IMR-90 (cell line): Measurements from ENCODE around the gene GPD1. TPM values are rescaled to one million over a fixed set of nuclear protein-coding genes. Genes with fewer than 3 reads are reported as not detected.

ENCODE experiments used
- ATAC-seq: fragments of 200-7000 bp; cut with Tn5 transposase; 2 replicates; pipeline ENCODE4 v1.9.1; 2020; ENCODE audit warnings: low read depth, mild to moderate bottlenecking, moderate library complexity
- BruUV-seq: library from RNA; stranded (reverse); fragments of 400-500 nt; replicated peaks from 2 replicates; lab custom pipeline; 2021; lab: Mats Ljungman, UMichigan
- CTCF ChIA-PET: fragments of 300-600 bp; formaldehyde crosslinking; extraction: SDS; loops from one replicate; lab custom pipeline; 2021; ENCODE audit warnings: antibody characterized with exemption; lab: Yijun Ruan, JAX
- POLR2A ChIA-PET: fragments of 300-600 bp; sonication (Branson Sonifier 250); formaldehyde crosslinking; loops from one replicate; lab custom pipeline; 2022; ENCODE audit warnings: antibody characterized with exemption; ENCODE audit not compliant: unreplicated experiment; lab: Charles Lee
- DNase-seq: peaks from one replicate; pipeline ENCODE4 v3.0.0; 2013
- H2AFZ ChIP-seq: replicated peaks from 2 replicates; pipeline ENCODE3; 2013; ENCODE audit warnings: low read length, mild to moderate bottlenecking; ENCODE audit not compliant: poor library complexity
- H2AK5ac ChIP-seq: 2 replicates; pipeline ENCODE4 v1.6.1; 2013; ENCODE audit warnings: low read depth, low read length, inconsistent platforms
- H2AK9ac ChIP-seq: replicated peaks from 2 replicates; pipeline ENCODE3; 2013; ENCODE audit warnings: mild to moderate bottlenecking, low read depth, low read length, moderate library complexity; ENCODE audit not compliant: poor library complexity
- H2BK120ac ChIP-seq: 2 replicates; pipeline ENCODE4 v1.6.1; 2013; ENCODE audit warnings: low read depth, low read length, inconsistent platforms
- H2BK15ac ChIP-seq: 3 replicates; pipeline ENCODE4 v1.6.1; 2013; ENCODE audit warnings: low read depth, low read length, inconsistent platforms
- H2BK20ac ChIP-seq: 2 replicates; pipeline ENCODE4 v1.6.1; 2013; ENCODE audit warnings: low read depth, mild to moderate bottlenecking, inconsistent platforms, low read length, moderate library complexity
- H2BK5ac ChIP-seq: 2 replicates; pipeline ENCODE4 v1.6.1; 2013; ENCODE audit warnings: mild to moderate bottlenecking, low read depth, low read length, inconsistent platforms; ENCODE audit not compliant: poor library complexity, severe bottlenecking
- H3K14ac ChIP-seq: replicated peaks from 2 replicates; pipeline ENCODE4 v1.6.1; 2013; ENCODE audit warnings: low read depth, low read length, inconsistent platforms
- H3K18ac ChIP-seq: 2 replicates; pipeline ENCODE4 v1.6.1; 2013; ENCODE audit warnings: low read depth, low read length, control low read depth
- H3K23ac ChIP-seq: 2 replicates; pipeline ENCODE4 v1.6.1; 2013; ENCODE audit warnings: low read depth, low read length, inconsistent platforms
- H3K27ac ChIP-seq: 2 replicates; pipeline ENCODE4 v1.5.1; 2013; ENCODE audit warnings: mild to moderate bottlenecking, control low read depth, low read length; ENCODE audit not compliant: insufficient read depth
- H3K27me3 ChIP-seq: 2 replicates; pipeline ENCODE4 v1.6.1; 2013; ENCODE audit warnings: low read length; ENCODE audit not compliant: control insufficient read depth, insufficient read depth
- H3K36me3 ChIP-seq: 2 replicates; pipeline ENCODE4 v1.6.1; 2013; ENCODE audit warnings: low read length, mixed read lengths; ENCODE audit not compliant: control insufficient read depth, insufficient read depth
- H3K4ac ChIP-seq: 2 replicates; pipeline ENCODE4 v1.6.1; 2013; ENCODE audit warnings: low read depth, low read length, inconsistent platforms
- H3K4me1 ChIP-seq: 2 replicates; pipeline ENCODE4 v1.6.1; 2013; ENCODE audit warnings: low read length, mixed read lengths; ENCODE audit not compliant: control insufficient read depth, insufficient read depth
- H3K4me2 ChIP-seq: 2 replicates; pipeline ENCODE4 v1.6.1; 2013; ENCODE audit warnings: low read depth, mild to moderate bottlenecking, control low read depth, low read length, moderate library complexity
- H3K4me3 ChIP-seq: 2 replicates; pipeline ENCODE4 v1.5.1; 2013; ENCODE audit warnings: low read depth, mild to moderate bottlenecking, control low read depth, low read length, moderate library complexity; ENCODE audit not compliant: insufficient read depth
- H3K56ac ChIP-seq: 2 replicates; pipeline ENCODE4 v1.6.1; 2013; ENCODE audit warnings: low read length, inconsistent platforms; ENCODE audit not compliant: insufficient read depth; ENCODE audit errors: extremely low read depth
- H3K79me1 ChIP-seq, 2 experiments: 2 replicates each; pipeline ENCODE4 v1.6.1; 2013; ENCODE audit warnings: low read length in 2 of 2, inconsistent platforms in 1 of 2, low read depth in 1 of 2
- H3K9ac ChIP-seq: 2 replicates; pipeline ENCODE4 v1.6.1; 2013; ENCODE audit warnings: low read depth, low read length, control low read depth
- H3K9me1 ChIP-seq: 2 replicates; pipeline ENCODE4 v1.6.1; 2013; ENCODE audit warnings: low read length, inconsistent platforms; ENCODE audit not compliant: insufficient read depth
- H3K9me3 ChIP-seq: 2 replicates; pipeline ENCODE4 v1.6.1; 2013; ENCODE audit warnings: low read length; ENCODE audit not compliant: control insufficient read depth, insufficient read depth
- H4K20me1 ChIP-seq: 2 replicates; pipeline ENCODE4 v1.6.1; 2013; ENCODE audit warnings: low read length, inconsistent platforms; ENCODE audit not compliant: insufficient read depth
- H4K5ac ChIP-seq: 2 replicates; pipeline ENCODE4 v1.6.1; 2013; ENCODE audit warnings: mild to moderate bottlenecking, low read depth, low read length, control low read depth
- H4K8ac ChIP-seq, 2 experiments: 2 replicates each; pipeline ENCODE4 v1.6.1; 2013; ENCODE audit warnings: low read depth in 2 of 2, low read length in 2 of 2, control low read depth in 1 of 2, inconsistent platforms in 1 of 2
- H4K91ac ChIP-seq: 2 replicates; pipeline ENCODE4 v1.6.1; 2013; ENCODE audit warnings: low read depth, low read length, inconsistent platforms; ENCODE audit not compliant: insufficient read depth
- CHD1 ChIP-seq: IDR thresholded peaks from 2 replicates; pipeline ENCODE4 v1.6.1; 2012; ENCODE audit warnings: low read depth, low read length, improper control_type of control experiment
- MAZ ChIP-seq: IDR thresholded peaks from 2 replicates; pipeline ENCODE4 v1.6.1; 2012; ENCODE audit warnings: low read depth, mild to moderate bottlenecking, low read length, improper control_type of control experiment, moderate library complexity, borderline replicate concordance
- NFE2L2 ChIP-seq: fragments of 150-350 bp; IDR thresholded peaks from 2 replicates; pipeline ENCODE4 v1.6.1; 2016; ENCODE audit warnings: low read depth, mild to moderate bottlenecking, low read length
- RAD21 ChIP-seq: IDR thresholded peaks from 2 replicates; pipeline ENCODE4 v1.6.1; 2012; ENCODE audit warnings: low read length, improper control_type of control experiment
- RCOR1 ChIP-seq: IDR thresholded peaks from 2 replicates; pipeline ENCODE4 v1.6.1; 2012; ENCODE audit warnings: mild to moderate bottlenecking, low read length, improper control_type of control experiment; ENCODE audit not compliant: insufficient replicate concordance
- RFX5 ChIP-seq: IDR thresholded peaks from 2 replicates; pipeline ENCODE4 v1.8.0; 2012; ENCODE audit warnings: low read depth, mild to moderate bottlenecking, low read length, moderate library complexity
- USF2 ChIP-seq: fragments of 150-350 bp; IDR thresholded peaks from 2 replicates; pipeline ENCODE4 v1.6.1; 2017; ENCODE audit warnings: mild to moderate bottlenecking, antibody characterized with exemption, low read length, low read depth
- WGBS, 2 experiments: methylation state at CpG; one replicate each; pipeline versions ENCODE4 v1.1.5 to v1.1.7; 2013; ENCODE audit warnings: missing lambda C conversion rate in 2 of 2; ENCODE audit not compliant: insufficient read length in 1 of 2; ENCODE audit errors: extremely low coverage in 2 of 2; 5-methylcytosine and 5-hydroxymethylcytosine counted together
- dilution Hi-C: fragments of 300-500 bp; cut with HindIII; formaldehyde crosslinking; loops from one replicate; pipeline ENCODE4 v1.14.3; 2018; ENCODE audit warnings: low sequenced_read_pairs; ENCODE audit not compliant: unreplicated experiment
- in situ Hi-C: fragments of 300-500 bp; cut with MboI; formaldehyde crosslinking; loops from 3 replicates; pipeline ENCODE4 v1.14.3; 2019; ENCODE audit warnings: low sequenced_read_pairs, inconsistent platforms, mixed read lengths
- intact Hi-C: fragments of 100-400 bp; cut with micrococcal nuclease; formaldehyde crosslinking; loops from 2 replicates; pipeline ENCODE4 v1.10.0; 2022
- polyA plus RNA-seq, 3 experiments: library from polyadenylated mRNA; depleted of rRNA; stranded (reverse); fragments of >200 nt; gene quantifications; 2 replicates each; pipeline ENCODE4 v1.2.3, GENCODE V29; 2012; ENCODE audit warnings: low replicate concordance in 1 of 3
- total RNA-seq: library from RNA; depleted of rRNA; stranded (reverse); fragments of >200 nt; gene quantifications from 2 replicates; pipeline ENCODE4 v1.2.3, GENCODE V29; 2012
- TF ChIP-seq, protein P1 (sequence below): conservative IDR thresholded peaks from 2 replicates; pipeline ENCODE4 v1.5.1; 2012; ENCODE audit warnings: mild to moderate bottlenecking, low read depth, low read length, improper control_type of control experiment
- TF ChIP-seq, protein P2 (sequence below): fragments of 150-350 bp; IDR thresholded peaks from 2 replicates; pipeline ENCODE4 v1.6.1; 2016; ENCODE audit warnings: low read depth, mild to moderate bottlenecking, low read length, moderate library complexity, borderline replicate concordance

Gene GPD1
- total and polyA plus RNA-seq, 2 of the 4 experiments (the other 2 are of a cell fraction), result 0.05 to 0.18 TPM

GRCh38 chr12:50117057-50117622 is 13.3 kb downstream of the GPD1 start (continued):
- TF ChIP-seq, protein P1, sequence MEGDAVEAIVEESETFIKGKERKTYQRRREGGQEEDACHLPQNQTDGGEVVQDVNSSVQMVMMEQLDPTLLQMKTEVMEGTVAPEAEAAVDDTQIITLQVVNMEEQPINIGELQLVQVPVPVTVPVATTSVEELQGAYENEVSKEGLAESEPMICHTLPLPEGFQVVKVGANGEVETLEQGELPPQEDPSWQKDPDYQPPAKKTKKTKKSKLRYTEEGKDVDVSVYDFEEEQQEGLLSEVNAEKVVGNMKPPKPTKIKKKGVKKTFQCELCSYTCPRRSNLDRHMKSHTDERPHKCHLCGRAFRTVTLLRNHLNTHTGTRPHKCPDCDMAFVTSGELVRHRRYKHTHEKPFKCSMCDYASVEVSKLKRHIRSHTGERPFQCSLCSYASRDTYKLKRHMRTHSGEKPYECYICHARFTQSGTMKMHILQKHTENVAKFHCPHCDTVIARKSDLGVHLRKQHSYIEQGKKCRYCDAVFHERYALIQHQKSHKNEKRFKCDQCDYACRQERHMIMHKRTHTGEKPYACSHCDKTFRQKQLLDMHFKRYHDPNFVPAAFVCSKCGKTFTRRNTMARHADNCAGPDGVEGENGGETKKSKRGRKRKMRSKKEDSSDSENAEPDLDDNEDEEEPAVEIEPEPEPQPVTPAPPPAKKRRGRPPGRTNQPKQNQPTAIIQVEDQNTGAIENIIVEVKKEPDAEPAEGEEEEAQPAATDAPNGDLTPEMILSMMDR, result no peak

DNA sequence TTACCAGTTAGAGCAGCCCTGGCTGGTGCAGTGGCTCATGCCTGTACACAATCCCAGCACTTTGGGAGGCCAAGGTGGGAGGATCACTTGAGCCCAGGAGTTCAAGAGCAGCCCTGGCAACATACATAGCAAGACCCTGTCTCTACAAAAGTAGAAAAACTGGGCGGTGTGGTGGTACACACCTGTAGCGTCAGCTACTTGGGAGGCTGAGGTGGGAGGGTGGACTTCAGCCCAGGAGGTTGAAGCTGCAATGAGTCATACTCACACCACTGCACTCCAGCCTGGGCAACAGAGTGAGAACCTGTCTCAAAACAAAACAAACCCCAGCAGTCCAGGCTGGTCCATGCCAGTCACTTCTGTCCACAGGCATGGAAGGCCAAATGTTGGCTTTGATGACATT is 15.6 kb downstream of the GPD1 start:
- no peak overlapping the region for H2BK5ac ChIP-seq
- no peak overlapping the region for H2BK20ac ChIP-seq
- CTCF ChIA-PET, result interaction anchor here (0.6 to 1.2 kb wide), 2 partner anchors 8 to 115 kb away, joined by 3 read pairs; no protein-coding TSS in a partner anchor
- H3K23ac ChIP-seq, result no peak overlapping the region
- no peak overlapping the region for H3K14ac ChIP-seq
- no peak overlapping the region for H4K5ac ChIP-seq
- H3K4me1 ChIP-seq, result no peaks in the 10 kb centered on the region
- H2AK9ac ChIP-seq, result no peak overlapping the region
- H3K9ac ChIP-seq, result no peak overlapping the region
- no peaks in the 10 kb centered on the region for H3K27me3 ChIP-seq
- intact Hi-C loops (no loop called here), dilution Hi-C loops (no loop called here), in situ Hi-C loops (no loop called here)
- H3K4me3 ChIP-seq, result no peak overlapping the region
- WGBS, 2 experiments, result no CpG with 5 or more reads among the region's 2 CpGs
- no peaks in the 10 kb centered on the region for H3K9me3 ChIP-seq
- no peak overlapping the region for H3K27ac ChIP-seq
- no peak overlapping the region for H3K18ac ChIP-seq
- no peak overlapping the region for H2AFZ ChIP-seq
- POLR2A ChIA-PET, result no interaction called here
- no peak overlapping the region for H3K4ac ChIP-seq
- H3K56ac ChIP-seq, result no peak overlapping the region
- BruUV-seq, result no TSS peak
- H3K36me3 ChIP-seq, result peaks cover 26% of the 10 kb centered on the region
- H2AK5ac ChIP-seq, result no peak overlapping the region
- no peak overlapping the region for H3K4me2 ChIP-seq
- no peak for DNase-seq
- no peak overlapping the region for H2BK15ac ChIP-seq
- H4K20me1 ChIP-seq, result no peaks in the 10 kb centered on the region; the same call in 1 of the 2 replicates
- no peak overlapping the region for H4K91ac ChIP-seq
- ATAC-seq, result no peak
- no peak overlapping the region for H2BK120ac ChIP-seq
- H3K9me1 ChIP-seq, result peaks cover 9% of the 10 kb centered on the region; the same call in 1 of the 2 replicates
- H4K8ac ChIP-seq, result no peak overlapping the region
- H3K79me1 ChIP-seq, result peaks cover 25 to 70% of the 10 kb centered on the region in 2 experiments
- TF ChIP-seq CHD1, result no peak
- TF ChIP-seq, protein P1, result no peak
- TF ChIP-seq USF2, result no peak
- no peak for TF ChIP-seq MAZ
- no peak for TF ChIP-seq RFX5
- TF ChIP-seq, protein P2, sequence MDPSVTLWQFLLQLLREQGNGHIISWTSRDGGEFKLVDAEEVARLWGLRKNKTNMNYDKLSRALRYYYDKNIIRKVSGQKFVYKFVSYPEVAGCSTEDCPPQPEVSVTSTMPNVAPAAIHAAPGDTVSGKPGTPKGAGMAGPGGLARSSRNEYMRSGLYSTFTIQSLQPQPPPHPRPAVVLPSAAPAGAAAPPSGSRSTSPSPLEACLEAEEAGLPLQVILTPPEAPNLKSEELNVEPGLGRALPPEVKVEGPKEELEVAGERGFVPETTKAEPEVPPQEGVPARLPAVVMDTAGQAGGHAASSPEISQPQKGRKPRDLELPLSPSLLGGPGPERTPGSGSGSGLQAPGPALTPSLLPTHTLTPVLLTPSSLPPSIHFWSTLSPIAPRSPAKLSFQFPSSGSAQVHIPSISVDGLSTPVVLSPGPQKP, result no peak
- no peak for TF ChIP-seq RCOR1
- no peak for TF ChIP-seq RAD21
- no peak for TF ChIP-seq NFE2L2
